HG03439 (cell line): ENCODE results near the gene CDH2.

ENCODE experiments used
- ATAC-seq: cut with Tn5 transposase; IDR thresholded peaks from one replicate; pipeline ENCODE4 v1.9.1; 2021; ENCODE audit warnings: mild to moderate bottlenecking, moderate library complexity; ENCODE audit not compliant: unreplicated experiment

CDH2 gene

DNA sequence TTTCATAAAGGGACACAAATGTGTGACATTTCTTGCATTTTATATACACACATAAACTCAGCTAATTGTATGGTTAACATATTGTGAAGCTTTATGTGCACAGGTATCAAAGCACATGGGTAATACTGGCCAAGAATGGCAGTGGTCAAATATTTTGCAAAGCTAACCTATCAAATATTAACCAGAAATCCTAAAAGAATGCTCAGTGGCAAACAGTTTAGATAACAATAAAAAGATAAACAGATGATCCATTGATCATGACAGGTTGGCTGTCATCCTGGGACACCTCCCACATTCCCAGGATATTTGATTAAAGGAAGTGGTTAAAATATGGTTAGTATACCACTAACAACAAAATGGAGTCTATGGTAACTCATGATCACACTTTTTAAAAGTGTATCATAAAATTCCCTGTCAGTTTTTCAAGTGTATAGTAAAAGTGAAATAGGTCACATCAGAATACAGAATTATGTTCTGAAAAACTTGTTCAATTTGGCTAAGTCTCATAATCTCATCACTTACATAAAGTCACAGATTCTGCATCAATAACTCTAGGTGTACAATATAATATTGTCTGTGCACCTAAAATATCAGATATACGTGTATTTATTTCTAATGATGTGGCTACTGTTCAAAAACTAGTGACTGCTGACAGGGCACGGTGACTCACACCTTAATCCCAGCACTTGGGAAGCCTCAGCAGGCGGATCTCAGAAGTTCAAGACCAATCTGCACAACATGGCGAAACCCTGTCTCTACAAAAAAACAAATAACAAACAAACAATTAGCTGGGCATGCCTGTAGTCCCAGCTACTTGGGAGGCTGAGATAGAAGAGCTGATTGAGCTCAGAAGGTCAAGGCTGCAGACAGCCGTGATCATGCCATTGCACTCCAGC, 48.9 kb downstream of the CDH2 start:
- ATAC-seq = no peak

DNA sequence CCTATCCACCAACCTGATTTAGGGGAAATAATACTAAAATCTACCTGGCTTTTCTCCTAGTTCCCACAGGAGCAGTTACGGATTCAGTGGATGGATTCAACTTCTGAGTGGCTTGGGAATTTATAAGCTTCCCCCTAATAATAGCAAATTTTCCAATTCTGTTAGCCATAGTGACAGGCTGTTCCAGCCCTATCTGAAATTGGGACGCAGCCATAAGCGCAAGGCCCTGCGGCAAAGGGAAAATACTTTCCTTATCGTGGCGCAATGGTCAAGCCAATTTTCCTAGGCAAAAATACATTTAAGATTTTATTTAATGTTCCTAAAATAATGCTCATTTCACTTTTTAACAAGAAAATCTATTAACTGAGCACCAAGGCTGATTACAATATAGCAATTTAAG, 49.7 kb downstream of the CDH2 start:
- ATAC-seq = no peak

DNA sequence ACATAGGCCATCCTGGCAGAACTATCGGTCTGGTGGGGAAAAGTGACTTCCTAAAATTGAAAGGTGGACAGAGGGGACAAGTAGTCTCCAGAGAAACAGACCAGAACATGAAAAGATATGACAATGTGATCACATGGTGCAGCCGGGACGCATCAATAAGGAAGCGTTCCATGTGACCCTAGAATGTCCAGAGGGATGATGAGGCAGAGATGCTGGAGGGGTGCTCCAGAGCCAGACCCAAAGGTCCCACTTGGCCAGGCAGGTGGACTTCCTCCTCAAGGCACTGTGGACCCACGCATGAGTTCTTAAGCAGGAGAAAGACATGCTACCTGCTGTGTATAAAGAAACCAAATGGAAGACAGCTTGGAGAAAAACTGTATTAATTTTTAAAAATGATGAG, 50.2 kb downstream of the CDH2 start:
- ATAC-seq = no peak

DNA sequence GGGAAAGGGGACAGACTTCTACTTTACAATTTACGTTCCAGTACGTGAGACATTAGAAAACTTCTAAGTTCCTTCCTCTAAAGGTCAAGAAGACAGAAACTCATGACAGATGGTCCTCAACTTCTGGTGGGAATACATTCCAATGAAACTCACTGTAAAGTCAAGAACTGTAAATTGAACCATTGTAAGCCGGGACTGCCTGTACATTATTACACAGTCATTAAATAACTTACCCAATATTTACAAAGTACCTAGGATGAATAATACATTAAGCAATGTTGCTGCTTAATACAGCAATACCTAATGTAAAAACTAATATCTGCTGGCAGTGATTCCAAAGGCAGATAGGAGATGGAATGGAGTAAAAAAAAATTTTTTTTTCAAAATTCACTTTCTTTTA, 51.9 kb downstream of the CDH2 start:
- no peak for ATAC-seq

DNA sequence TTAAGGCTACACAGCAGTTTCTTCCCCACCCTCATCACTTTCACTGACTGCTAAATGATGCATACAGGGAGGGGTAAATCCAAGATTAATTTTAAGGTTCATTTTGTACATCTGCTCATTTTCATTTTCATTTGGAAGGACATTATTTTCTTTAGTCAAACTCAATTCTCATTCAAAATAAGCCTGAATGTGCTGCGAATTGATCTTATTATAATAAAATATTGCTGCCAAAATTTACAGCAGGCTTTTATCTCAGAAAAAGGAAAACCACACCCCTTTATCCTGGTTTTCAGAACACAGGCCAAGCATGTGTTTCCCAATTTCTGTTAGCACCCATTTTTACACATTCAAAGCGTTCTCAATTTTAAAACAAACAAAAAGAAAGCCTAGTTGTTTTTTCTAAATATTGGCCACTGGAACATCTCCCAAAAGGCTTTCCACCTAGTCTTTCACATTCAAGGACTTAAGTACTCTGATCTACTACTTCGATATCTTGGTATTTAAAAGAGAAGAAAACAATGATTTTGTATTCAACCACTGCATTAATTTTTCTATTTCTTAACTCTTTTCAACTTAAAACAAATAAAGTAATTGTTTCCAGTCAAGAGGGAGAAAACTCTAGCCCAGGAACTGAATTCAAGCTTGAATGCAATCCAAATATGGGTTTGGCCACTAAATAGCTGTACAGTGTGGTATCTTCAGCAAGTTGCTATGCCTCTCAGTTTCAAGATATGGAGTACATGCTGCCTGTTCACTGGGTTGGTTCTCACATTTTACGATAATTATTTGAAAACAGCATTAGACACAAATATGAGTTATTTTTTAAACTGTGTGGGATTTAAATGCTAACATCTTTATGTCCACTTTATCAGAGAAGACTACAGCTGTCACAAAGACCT, 52.5 kb downstream of the CDH2 start:
- no peak for ATAC-seq

DNA sequence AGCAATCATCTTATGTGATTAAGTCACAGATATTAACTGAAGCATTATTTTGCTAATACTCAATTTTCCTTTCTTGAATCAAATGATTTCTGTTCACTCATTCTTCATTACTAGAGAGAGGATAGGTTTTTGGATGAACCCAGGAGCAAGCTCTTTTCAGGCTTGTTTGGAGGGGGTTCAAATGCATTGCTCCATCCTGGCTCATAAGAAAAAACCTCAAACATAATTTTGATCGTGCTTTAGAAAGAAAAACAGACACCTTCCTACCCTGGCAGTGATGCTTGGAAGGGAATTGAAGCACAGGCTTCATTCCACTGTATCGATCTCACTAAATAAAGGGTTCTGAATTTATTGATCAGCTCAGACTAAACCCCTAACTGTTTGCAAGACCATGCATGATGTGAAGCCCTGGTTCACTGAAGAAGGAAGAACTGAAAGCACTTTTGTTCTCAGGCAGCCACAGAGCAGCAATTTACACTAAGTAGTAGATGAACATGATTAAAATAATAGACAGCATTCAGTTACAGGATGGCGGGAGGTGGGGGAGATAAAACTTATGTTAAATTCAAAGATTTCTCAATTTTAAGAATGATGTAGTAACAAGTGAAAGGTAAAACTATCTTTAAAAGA, 53.4 kb downstream of the CDH2 start:
- ATAC-seq = no peak

DNA sequence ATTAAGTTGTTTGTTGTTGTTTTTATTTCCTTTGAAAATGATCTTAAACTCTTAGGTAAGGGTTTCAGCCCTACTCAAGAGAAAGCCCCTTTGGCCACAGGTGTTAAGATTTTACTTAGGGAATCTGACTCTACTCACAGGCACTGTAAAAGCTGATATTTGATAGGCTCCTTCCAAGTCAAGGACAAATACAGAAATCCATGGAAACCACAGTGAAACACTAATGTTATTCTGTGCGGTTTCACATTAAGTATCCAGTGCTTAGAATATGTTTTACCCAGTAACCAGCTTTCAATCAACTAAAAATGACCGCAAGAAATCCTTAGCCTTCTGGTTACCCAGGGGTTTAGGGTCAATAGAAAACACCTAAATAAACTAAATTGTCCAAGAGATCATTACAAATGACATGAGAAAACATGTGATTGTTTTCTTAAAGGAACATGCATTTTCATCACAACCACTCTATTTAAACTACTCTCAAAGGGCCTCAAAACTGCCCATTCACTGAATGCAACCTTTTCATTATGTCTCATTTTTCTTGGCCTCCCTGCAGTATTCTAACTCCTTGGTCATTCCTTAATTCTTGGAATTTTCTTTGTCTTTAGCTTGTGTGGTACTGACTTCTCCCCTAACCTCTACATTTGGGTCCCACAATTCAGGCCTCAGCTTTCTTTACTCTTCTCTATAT, 56.0 kb downstream of the CDH2 start:
- ATAC-seq = no peak

DNA sequence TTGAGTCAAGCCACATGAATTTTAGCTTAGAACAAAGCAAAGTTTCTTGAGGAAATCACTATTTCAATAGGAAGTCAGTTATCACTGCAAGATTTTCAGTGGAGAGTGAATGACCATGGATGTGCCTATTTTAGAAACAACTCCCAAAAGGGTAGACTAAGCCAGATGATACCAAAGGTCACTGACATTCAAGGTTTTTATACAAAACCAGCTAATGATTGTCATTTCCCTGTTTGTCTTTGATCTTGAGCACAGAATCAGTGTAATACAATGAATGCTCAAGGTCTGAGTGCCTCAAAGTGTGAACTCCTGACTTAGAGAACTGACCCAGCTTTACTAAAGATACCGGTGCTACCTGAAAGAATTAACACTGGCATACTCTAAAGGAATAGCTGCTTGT, 60.5 kb downstream of the CDH2 start:
- ATAC-seq = no peak

DNA sequence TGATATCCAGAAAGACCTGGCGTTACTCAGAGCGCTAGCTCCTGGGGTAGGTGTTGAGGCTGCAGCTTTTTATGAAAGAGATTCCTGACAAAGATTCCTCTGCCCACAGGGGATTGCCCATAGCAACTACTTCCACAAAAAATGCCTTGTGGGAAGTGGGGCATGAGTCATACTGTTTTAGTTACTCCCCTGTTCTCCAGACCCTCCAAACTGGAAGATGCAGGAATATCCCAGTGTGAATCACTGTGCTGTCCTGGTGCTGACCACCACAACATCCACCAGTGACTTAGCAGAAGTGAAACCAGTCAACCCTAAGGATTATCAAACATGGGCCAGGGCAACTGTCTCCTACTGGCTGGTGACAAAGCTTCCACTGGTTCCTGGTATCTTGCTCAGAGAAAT, 61.8 kb downstream of the CDH2 start:
- ATAC-seq = no peak

DNA sequence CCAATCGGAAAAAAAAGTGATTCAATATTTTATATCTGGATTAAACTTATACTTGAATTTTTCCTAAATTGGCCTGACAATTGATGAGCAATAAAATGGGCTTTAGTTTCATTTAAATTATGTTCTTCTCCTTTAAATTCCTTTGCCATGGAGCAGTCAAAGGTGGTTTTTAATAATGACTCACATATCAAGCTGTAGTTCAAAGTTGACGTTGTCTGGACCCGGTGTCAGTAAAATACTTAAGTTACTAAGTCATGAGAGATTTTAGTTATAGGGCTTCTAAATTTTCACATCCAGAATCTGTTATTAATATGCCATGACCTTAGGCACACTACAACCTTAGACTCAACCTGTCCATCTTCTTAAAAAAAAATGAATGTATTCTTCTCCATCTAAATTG, 62.5 kb downstream of the CDH2 start:
- ATAC-seq = no peak

DNA sequence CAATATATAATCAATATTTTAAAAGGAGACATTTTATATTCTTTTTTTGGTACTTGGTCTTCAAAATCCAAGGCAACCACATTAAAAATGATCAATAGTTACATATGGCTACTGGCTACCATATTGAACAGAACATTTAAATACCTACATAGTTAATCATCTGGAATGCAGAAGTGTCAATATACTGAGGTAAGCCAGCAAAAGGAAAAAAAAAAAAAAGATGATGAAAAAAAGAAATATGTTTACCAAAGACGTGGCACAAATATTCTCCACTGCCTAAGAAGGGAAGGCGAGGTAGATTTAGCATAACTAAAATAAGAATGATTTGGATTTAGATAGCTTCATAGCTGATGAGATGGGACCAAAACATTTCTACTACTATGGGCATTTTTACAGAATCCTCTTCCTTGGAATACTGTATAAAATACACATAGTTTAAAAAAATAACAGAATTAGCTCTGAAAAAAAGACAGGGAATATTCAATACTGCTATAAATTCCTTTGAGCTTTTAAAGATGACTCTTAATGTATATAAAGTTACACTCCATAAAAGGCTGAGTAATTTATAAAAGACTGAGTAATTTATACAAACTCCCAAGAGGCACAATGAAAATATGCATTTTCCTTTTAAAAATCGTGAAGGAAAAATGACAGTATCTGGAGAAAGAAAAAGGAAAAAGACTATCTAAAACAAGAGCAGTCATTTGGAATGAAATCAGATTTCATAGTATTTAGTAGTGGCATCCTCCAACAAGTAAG, 63.5 kb downstream of the CDH2 start:
- no peak for ATAC-seq

DNA sequence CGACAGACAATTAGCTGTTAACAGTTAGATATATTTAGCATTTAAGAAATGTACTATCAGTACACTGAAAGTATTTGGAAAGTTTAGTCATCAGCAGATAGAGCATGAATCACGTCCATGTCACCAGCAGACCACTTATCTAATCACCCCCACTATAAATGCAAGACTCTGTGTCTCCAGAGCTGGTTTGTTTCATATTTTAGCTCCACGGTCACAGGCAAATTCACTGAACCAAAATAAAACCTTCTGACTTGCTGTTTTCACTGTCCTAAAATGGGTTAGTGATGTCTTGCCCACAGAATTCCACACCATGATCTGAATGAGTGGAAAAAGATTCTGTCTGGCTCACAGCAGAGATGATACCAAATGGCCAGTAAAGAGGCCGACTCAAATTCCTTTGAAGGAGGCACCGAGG, 64.9 kb downstream of the CDH2 start:
- ATAC-seq = no peak

DNA sequence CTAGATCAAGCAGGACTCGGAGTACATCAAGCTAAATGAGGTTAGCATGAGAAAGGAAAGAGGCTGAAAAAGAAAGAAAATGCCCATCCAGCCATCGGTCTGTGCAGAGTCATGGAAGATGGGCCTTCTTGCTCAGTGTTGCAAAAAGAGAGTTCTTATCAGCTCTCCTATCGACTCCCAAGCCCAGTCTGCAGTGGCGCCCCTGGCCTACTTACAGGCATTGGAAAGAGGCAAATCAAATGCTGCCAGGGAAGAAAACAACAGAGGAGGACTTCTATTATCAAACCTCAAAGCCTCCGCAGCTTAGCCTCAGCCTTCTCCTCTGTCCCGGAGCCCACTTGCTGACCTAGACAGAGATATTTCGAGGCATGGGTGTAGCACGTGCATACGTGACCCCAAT, 66.0 kb downstream of the CDH2 start:
- ATAC-seq = no peak

DNA sequence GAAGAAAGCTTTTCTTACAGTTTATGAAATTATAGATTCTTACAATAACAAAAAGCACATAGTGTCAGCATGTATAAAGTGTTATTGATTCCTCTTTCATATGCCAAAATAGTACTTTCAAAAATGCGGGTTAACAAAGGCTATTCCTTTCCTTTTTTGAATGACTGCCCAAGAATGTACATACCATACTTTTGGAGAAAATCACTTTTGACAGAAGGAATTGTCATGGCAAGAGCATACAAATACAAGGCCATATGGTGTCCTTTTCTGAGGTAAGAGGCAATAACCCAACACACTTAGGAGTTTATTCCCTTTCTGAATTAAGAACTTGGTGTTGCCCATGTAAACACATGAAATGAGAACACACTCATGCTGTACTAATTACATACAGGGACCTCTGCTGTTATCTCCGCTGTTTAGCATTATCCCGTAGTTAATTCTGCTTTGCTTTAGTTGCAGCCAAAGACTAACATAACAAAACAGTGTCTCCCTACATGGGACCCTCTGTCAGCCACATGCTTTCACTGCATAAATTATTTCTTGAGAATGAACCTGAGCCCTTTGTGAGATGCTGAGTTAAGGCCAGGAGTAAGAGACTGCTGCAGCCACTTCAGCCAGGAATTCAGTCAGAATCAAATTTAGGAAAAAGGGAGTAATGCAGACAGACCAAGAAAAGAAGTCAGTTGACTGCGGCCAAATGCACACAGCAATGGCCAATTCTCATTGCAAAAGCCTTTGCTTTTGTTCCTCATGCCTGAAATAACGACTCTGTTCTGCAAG, 67.0 kb downstream of the CDH2 start:
- no peak for ATAC-seq

DNA sequence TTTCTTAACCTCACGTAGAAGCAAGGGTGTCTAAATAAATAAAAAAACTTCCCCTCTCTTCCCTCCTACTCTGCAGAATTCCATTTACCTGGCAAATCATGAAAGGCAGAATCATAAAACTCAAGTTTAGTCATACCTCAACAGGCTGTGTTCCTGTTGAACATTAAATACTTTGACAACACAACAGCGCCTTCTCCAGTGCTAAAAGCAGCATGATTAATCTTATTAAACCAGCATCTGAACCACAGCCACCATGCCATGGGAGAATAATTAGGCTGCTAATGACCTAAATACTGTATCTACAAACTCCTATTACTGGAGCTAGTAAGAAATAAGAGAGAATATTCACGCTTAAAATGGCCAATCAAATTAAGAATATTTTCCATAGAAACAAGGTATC, 68.1 kb downstream of the CDH2 start:
- ATAC-seq = no peak

DNA sequence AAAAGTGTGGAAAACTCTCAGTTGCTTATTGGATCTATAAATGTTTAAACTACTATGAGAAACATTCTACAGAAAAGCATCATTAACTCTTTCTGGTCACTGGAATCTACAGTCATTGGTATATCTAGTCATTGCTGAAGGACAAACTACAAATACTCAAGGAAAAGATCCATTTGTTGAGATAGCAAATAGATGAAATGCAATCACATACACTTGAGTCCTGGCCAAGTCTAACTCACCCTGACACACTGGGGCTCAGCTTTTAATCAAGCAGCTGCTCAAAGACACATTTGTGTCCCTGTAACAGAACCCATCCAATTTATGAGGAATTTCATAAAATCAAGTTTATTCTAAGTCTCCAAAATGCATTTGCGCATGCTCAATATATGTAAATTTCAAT, 68.7 kb downstream of the CDH2 start:
- no peak for ATAC-seq

DNA sequence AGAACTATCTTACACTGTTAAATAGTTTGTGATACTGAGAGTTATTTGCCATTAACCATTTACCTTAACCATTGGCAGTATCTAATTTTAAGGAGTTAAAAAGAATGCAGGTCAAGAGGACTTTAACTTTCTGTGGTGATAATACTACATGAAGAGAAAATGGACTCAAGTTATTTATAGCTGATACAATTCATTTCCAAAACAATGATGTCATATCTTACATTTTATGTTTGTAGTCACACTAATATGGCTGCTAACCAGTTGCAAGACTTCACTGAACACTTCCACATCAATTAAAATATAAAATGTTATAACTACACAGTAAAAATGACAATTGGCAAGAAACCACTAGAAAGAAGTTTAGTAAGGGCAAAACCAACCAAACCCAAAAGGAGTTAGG, 77.7 kb downstream of the CDH2 start:
- no peak for ATAC-seq

DNA sequence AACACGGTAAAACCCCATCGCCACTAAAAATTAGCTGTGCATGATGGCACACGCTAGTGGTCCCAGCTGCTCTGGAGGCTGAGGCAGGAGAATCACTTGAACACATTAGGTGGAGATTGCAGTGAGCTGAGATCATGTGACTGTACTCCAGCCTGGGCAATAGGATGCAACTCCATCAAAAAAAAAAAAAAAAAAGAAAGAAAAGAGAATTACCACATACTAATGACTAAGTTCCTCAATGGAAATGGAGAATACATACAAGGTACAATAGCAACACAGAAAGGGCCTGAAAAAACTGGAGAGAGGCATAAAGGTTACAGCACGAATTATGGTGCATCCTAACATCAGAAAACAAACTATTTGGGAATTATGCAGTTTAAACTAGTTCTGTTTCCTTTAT, 81.3 kb downstream of the CDH2 start:
- ATAC-seq = no peak

DNA sequence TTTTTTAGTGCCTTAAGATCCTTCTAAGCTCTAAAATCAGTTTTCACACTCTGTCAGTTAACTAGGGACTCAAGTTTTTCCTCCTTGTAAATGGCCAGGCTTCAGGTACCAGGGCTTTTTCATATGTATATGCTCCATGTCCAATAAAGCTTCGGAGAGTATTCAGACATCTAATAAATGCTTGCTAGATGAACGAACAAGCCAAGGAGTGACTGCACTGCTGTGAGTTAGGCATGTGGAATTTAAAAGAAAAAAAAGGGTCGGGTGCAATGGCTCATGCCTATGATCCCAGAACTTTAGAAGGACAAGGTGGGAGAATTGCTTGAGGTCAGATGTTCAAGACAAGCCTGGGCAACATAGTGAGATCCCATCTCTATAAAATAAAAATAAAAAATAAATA, 81.9 kb downstream of the CDH2 start:
- ATAC-seq = no peak

DNA sequence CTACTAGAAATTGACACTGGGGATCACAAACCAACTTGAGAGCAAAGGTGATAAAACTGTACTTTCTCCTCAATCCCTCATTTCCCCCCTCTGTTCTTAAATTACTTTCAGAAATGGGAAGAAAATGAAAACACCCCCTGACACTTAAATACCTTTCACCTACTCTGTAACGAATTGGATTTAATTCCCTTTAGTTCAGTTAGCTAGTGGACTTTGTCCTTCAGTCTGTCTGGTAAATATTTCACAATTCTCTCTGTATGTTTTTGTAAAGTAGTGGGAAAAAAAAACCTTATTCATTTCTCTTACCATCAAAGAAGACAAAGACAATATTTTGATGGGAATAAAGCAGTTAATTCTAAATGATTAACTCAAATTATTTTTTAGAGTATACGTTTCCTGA, 85.7 kb downstream of the CDH2 start:
- ATAC-seq = no peak
